ENCODE data around the gene JAZF1.

Gene JAZF1

GRCh38 chr7:27875832-27876231 is 304.8 kb downstream of the JAZF1 start:
- no peak for DNase-seq (ENCODE audit: low read depth)
- no peak for TF ChIP-seq CTCF (IDR thresholded peaks at IDR 0.05; ENCODE audit: low read length, missing control alignments)

GRCh38 chr7:27875061-27875460 is 305.5 kb downstream of the JAZF1 start:
- no peak for DNase-seq (ENCODE audit: low read depth)
- TF ChIP-seq CTCF (IDR thresholded peaks at IDR 0.05; ENCODE audit: low read length, missing control alignments): no peak
- H3K4me3 ChIP-seq (replicated peaks; ENCODE audit: low read depth, low read length): no peak overlapping the region

More at GRCh38 chr7:27875832-27876231, 304.8 kb downstream of the JAZF1 start:
- no peak overlapping the region for H3K4me3 ChIP-seq (replicated peaks; ENCODE audit: low read depth, low read length)

- DNase-seq (ENCODE audit: low read depth): peak; percentile 74
- no peak overlapping the region for H3K4me3 ChIP-seq (replicated peaks; ENCODE audit: low read depth, low read length)
- TF ChIP-seq CTCF (IDR thresholded peaks at IDR 0.05; ENCODE audit: low read length, missing control alignments): no peak
Measured at GRCh38 chr7:27873981-27874957, 306.3 kb downstream of the JAZF1 start.

- TF ChIP-seq CTCF (IDR thresholded peaks at IDR 0.05; ENCODE audit: low read length, missing control alignments): no peak
- no peak for DNase-seq (ENCODE audit: low read depth)
- no peak overlapping the region for H3K4me3 ChIP-seq (replicated peaks; ENCODE audit: low read depth, low read length)
Measured at GRCh38 chr7:27872356-27873275, 308.0 kb downstream of the JAZF1 start.

GRCh38 chr7:27871866-27872265 is 308.7 kb downstream of the JAZF1 start:
- no peak for DNase-seq (ENCODE audit: low read depth)
- no peak overlapping the region for H3K4me3 ChIP-seq (replicated peaks; ENCODE audit: low read depth, low read length)
- TF ChIP-seq CTCF (IDR thresholded peaks at IDR 0.05; ENCODE audit: low read length, missing control alignments): no peak

GRCh38 chr7:27871086-27871485 is 309.5 kb downstream of the JAZF1 start:
- no peak for DNase-seq (ENCODE audit: low read depth)
- TF ChIP-seq CTCF (IDR thresholded peaks at IDR 0.05; ENCODE audit: low read length, missing control alignments): no peak
- no peak overlapping the region for H3K4me3 ChIP-seq (replicated peaks; ENCODE audit: low read depth, low read length)
